Osteocyte (in vitro differentiated cells): ENCODE results near the gene VIPR2. TPM values are rescaled to one million over a fixed set of nuclear protein-coding genes. Genes with fewer than 3 reads are reported as not detected.
"Not testable (repeated sequence)": the region's sequence is repeated elsewhere in the genome, so short reads cannot be mapped to it uniquely, and the experiment has no call there.

Source experiments
- DNase-seq: peaks from one replicate; pipeline ENCODE4 v3.0.0; 2021; ENCODE audit warnings: mixed read lengths; ENCODE audit not compliant: unreplicated experiment; ENCODE audit errors: extremely low spot score
- H3K27ac Mint-ChIP-seq: one replicate; pipeline ENCODE4 v1.8.0; 2021; ENCODE audit warnings: mild to moderate bottlenecking, mixed read lengths; ENCODE audit not compliant: unreplicated experiment
- H3K27me3 Mint-ChIP-seq: one replicate; pipeline ENCODE4 v1.8.0; 2021; ENCODE audit warnings: mixed read lengths; ENCODE audit not compliant: unreplicated experiment
- H3K36me3 Mint-ChIP-seq: one replicate; pipeline ENCODE4 v1.8.0; 2021; ENCODE audit warnings: mixed read lengths; ENCODE audit not compliant: unreplicated experiment
- H3K4me1 Mint-ChIP-seq: one replicate; pipeline ENCODE4 v1.8.0; 2021; ENCODE audit warnings: mixed read lengths; ENCODE audit not compliant: unreplicated experiment
- H3K4me3 Mint-ChIP-seq: one replicate; pipeline ENCODE4 v1.8.0; 2021; ENCODE audit warnings: mild to moderate bottlenecking, moderate library complexity, mixed read lengths; ENCODE audit not compliant: unreplicated experiment
- H3K9me3 Mint-ChIP-seq: one replicate; pipeline ENCODE4 v1.8.0; 2021; ENCODE audit warnings: mixed read lengths; ENCODE audit not compliant: unreplicated experiment
- CTCF ChIP-seq: fragments of 200-600 bp; sonication (generic); IDR thresholded peaks from 2 replicates; pipeline ENCODE4 v1.5.0; 2021; ENCODE audit warnings: antibody characterized with exemption, mild to moderate bottlenecking, moderate library complexity
- total RNA-seq: library from RNA; stranded (reverse); gene quantifications from 2 replicates; pipeline ENCODE4 v1.2.1, GENCODE V29; 2021

VIPR2 gene
- total RNA-seq, 1 donor from 2014 or later, result 0.19 TPM

- no peaks in the 10 kb centered on the region for H3K36me3 Mint-ChIP-seq
- no peak for DNase-seq
- H3K4me1 Mint-ChIP-seq, result no peaks in the 10 kb centered on the region
- peaks cover 34% of the 10 kb centered on the region for H3K9me3 Mint-ChIP-seq
- no peaks in the 10 kb centered on the region for H3K27me3 Mint-ChIP-seq
- H3K27ac Mint-ChIP-seq, result no peak overlapping the region
- no peak overlapping the region for H3K4me3 Mint-ChIP-seq
- no peak for TF ChIP-seq CTCF
Observed at GRCh38 chr7:159172400-159172799, 27.7 kb upstream of the VIPR2 start.

GRCh38 chr7:159169391-159169790 is 24.7 kb upstream of the VIPR2 start:
- Mint-ChIP-seq H3K9me3 (peaks cover 25% of the 10 kb centered on the region), H3K27me3 (no peaks in the 10 kb centered on the region), H3K4me3 (no peak overlapping the region), H3K4me1 (no peaks in the 10 kb centered on the region), H3K36me3 (no peaks in the 10 kb centered on the region), H3K27ac (no peak overlapping the region)
- DNase-seq, result no peak
- TF ChIP-seq CTCF, result no peak

GRCh38 chr7:159167139-159167538 is 22.5 kb upstream of the VIPR2 start:
- no peaks in the 10 kb centered on the region for H3K27me3 Mint-ChIP-seq
- no peak for DNase-seq
- H3K36me3 Mint-ChIP-seq, result no peaks in the 10 kb centered on the region
- TF ChIP-seq CTCF, result no peak
- H3K4me1 Mint-ChIP-seq, result no peaks in the 10 kb centered on the region
- peaks cover 10% of the 10 kb centered on the region for H3K9me3 Mint-ChIP-seq
- H3K27ac Mint-ChIP-seq, result no peak overlapping the region
- no peak overlapping the region for H3K4me3 Mint-ChIP-seq

GRCh38 chr7:159166530-159166929 is 21.9 kb upstream of the VIPR2 start:
- no peaks in the 10 kb centered on the region for H3K36me3 Mint-ChIP-seq
- no peak overlapping the region for H3K4me3 Mint-ChIP-seq
- H3K4me1 Mint-ChIP-seq, result no peaks in the 10 kb centered on the region
- no peak overlapping the region for H3K27ac Mint-ChIP-seq
- TF ChIP-seq CTCF, result no peak
- DNase-seq, result no peak
- no peaks in the 10 kb centered on the region for H3K27me3 Mint-ChIP-seq
- H3K9me3 Mint-ChIP-seq, result peaks cover 10% of the 10 kb centered on the region

GRCh38 chr7:159165352-159165751 is 20.7 kb upstream of the VIPR2 start:
- no peaks in the 10 kb centered on the region for H3K4me1 Mint-ChIP-seq
- no peak for DNase-seq
- H3K4me3 Mint-ChIP-seq, result no peak overlapping the region
- no peak for TF ChIP-seq CTCF
- H3K36me3 Mint-ChIP-seq, result no peaks in the 10 kb centered on the region
- peaks cover 6% of the 10 kb centered on the region for H3K9me3 Mint-ChIP-seq
- H3K27ac Mint-ChIP-seq, result no peak overlapping the region
- H3K27me3 Mint-ChIP-seq, result no peaks in the 10 kb centered on the region

GRCh38 chr7:159163703-159164301 is 19.1 kb upstream of the VIPR2 start:
- H3K27me3 Mint-ChIP-seq, H3K4me3 Mint-ChIP-seq, H3K9me3 Mint-ChIP-seq, H3K27ac Mint-ChIP-seq, H3K4me1 Mint-ChIP-seq, DNase-seq, H3K36me3 Mint-ChIP-seq: not testable (repeated sequence)

GRCh38 chr7:159162050-159162626 is 17.5 kb upstream of the VIPR2 start:
- not testable (repeated sequence) for H3K9me3 Mint-ChIP-seq, H3K4me1 Mint-ChIP-seq, H3K27ac Mint-ChIP-seq, DNase-seq, H3K4me3 Mint-ChIP-seq, H3K27me3 Mint-ChIP-seq, H3K36me3 Mint-ChIP-seq
